ENCODE results near the gene NR2E3. TPM values are rescaled to one million over a fixed set of nuclear protein-coding genes. Genes with fewer than 3 reads are reported as not detected.

NR2E3 gene
- polyA plus RNA-seq (not detected in 2 replicates), polyA minus RNA-seq (not detected in 2 replicates)

GRCh38 chr15:71810256-71811035, at the start of gene NR2E3:
Gene NR2E3 (plus strand): TSS chr15:71810554. CDS start chr15:71810744, 190 bp downstream.
- Histone ChIP-seq H3F3A (ENCODE audit: insufficient read depth, low read length, poor library complexity, severe bottlenecking) (no peaks in the 10 kb centered on the region), H3K36me3 (ENCODE audit: insufficient read depth, low read length) (no peaks in the 10 kb centered on the region), H3K4me2 (ENCODE audit: low read length) (no peak within 1 kb of the TSS), H3K27me3 (ENCODE audit: insufficient read depth, low read depth, low read length) (no peaks in the 10 kb centered on the region), H3K27ac (ENCODE audit: low read length) (no peak within 1 kb of the TSS), H3K79me2 (replicated peaks; ENCODE audit: insufficient read depth, low read length) (no peaks in the 10 kb centered on the region), H3K4me3 (ENCODE audit: low read length) (no peak within 1 kb of the TSS), H2AFZ (ENCODE audit: low read depth, low read length) (no peak within 1 kb of the TSS), H3K9me2 (ENCODE audit: insufficient read depth, low read length) (no peaks in the 10 kb centered on the region), H3K9me3 (ENCODE audit: low read length) (no peaks in the 10 kb centered on the region), H3K9ac (ENCODE audit: low read length) (no peak within 1 kb of the TSS), H4K20me1 (ENCODE audit: insufficient read depth) (no peaks in the 10 kb centered on the region)
- TF ChIP-seq REST (IDR thresholded peaks at IDR 0.05; ENCODE audit: borderline replicate concordance) (no peak), MXI1 (conservative IDR thresholded peaks at IDR 0.05; ENCODE audit: poor library complexity, severe bottlenecking) (no peak), SMC3 (conservative IDR thresholded peaks at IDR 0.05; ENCODE audit: poor library complexity) (no peak), CTCF (IDR thresholded peaks at IDR 0.05; ENCODE audit: poor library complexity, severe bottlenecking) (no peak), POLR2AphosphoS5 (IDR thresholded peaks at IDR 0.05) (no peak), EZH2 (IDR thresholded peaks at IDR 0.05; ENCODE audit: borderline replicate concordance, insufficient read depth, low read length, poor library complexity, severe bottlenecking) (no peak), EP300 (conservative IDR thresholded peaks at IDR 0.05; ENCODE audit: poor library complexity, severe bottlenecking) (no peak), RAD21 (conservative IDR thresholded peaks at IDR 0.05) (no peak), TAF1 (IDR thresholded peaks at IDR 0.05; ENCODE audit: low read depth) (no peak)

- no peak overlapping the region for H3K4me2 ChIP-seq (ENCODE audit: low read length)
- H4K20me1 ChIP-seq (ENCODE audit: insufficient read depth) = no peaks in the 10 kb centered on the region
- no peak overlapping the region for H3K4me3 ChIP-seq (ENCODE audit: low read length)
- H3K79me2 ChIP-seq (replicated peaks; ENCODE audit: insufficient read depth, low read length) = no peaks in the 10 kb centered on the region
- no peak overlapping the region for H3K9ac ChIP-seq (ENCODE audit: low read length)
- H3F3A ChIP-seq (ENCODE audit: insufficient read depth, low read length, poor library complexity, severe bottlenecking) = no peaks in the 10 kb centered on the region
- no peaks in the 10 kb centered on the region for H3K36me3 ChIP-seq (ENCODE audit: insufficient read depth, low read length)
- H3K27me3 ChIP-seq (ENCODE audit: insufficient read depth, low read depth, low read length) = no peaks in the 10 kb centered on the region
- no peak overlapping the region for H3K27ac ChIP-seq (ENCODE audit: low read length)
- no peaks in the 10 kb centered on the region for H3K9me2 ChIP-seq (ENCODE audit: insufficient read depth, low read length)
- no peak overlapping the region for H2AFZ ChIP-seq (ENCODE audit: low read depth, low read length)
- no peaks in the 10 kb centered on the region for H3K9me3 ChIP-seq (ENCODE audit: low read length)
- TF ChIP-seq CTCF (IDR thresholded peaks at IDR 0.05; ENCODE audit: poor library complexity, severe bottlenecking) = no peak
- TF ChIP-seq REST (IDR thresholded peaks at IDR 0.05; ENCODE audit: borderline replicate concordance) = no peak
- no peak for TF ChIP-seq MXI1 (conservative IDR thresholded peaks at IDR 0.05; ENCODE audit: poor library complexity, severe bottlenecking)
- TF ChIP-seq SMC3 (conservative IDR thresholded peaks at IDR 0.05; ENCODE audit: poor library complexity) = no peak
- TF ChIP-seq EZH2 (IDR thresholded peaks at IDR 0.05; ENCODE audit: borderline replicate concordance, insufficient read depth, low read length, poor library complexity, severe bottlenecking) = no peak
- TF ChIP-seq TAF1 (IDR thresholded peaks at IDR 0.05; ENCODE audit: low read depth) = no peak
- TF ChIP-seq POLR2AphosphoS5 (IDR thresholded peaks at IDR 0.05) = no peak
- no peak for TF ChIP-seq EP300 (conservative IDR thresholded peaks at IDR 0.05; ENCODE audit: poor library complexity, severe bottlenecking)
These were observed 49.5 kb upstream of the NR2E3 start for GRCh38 chr15:71760852-71761251.
